Activated T-helper 9 cell treated with anti-CD3 and anti-CD28 coated beads, Interleukin-2, amount 50 U/mL, for 16 hours (primary cell): ENCODE data around the gene TEPSIN.

Experiments
- DNase-seq: peaks from one replicate; pipeline ENCODE4 v3.0.0-alpha.2; 2020; ENCODE audit warnings: low read depth

TEPSIN gene

DNA sequence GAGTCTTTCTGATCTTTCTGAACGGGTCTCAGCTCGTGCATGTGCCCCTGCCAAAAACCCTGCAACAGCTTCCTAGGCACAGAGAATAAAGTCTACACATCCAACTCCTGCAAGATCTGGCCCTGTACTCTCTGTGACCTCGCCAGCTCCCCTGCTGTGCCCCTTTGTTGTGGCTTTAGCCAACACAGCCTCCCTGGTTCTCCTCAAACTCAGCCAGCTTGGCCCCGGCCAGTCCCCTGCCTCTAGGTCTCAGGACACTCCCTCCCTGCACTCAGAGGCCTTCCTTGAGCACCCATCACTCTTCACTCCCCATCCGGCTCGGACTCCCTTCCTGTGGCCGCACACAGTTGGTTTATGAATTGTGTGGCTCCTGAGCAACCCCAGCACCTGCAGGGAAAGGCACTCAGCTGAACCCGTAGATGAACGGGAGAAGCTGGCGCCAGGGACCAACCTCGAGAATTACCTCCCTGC lies 17.4 kb downstream of the TEPSIN start:
- no peak for DNase-seq

- no peak for DNase-seq
Measured at GRCh38 chr17:81219476-81220180, 19.2 kb downstream of the TEPSIN start.

- DNase-seq = no peak
Measured at GRCh38 chr17:81218991-81219390, 19.9 kb downstream of the TEPSIN start.

- no peak for DNase-seq
Measured at GRCh38 chr17:81218459-81218858, 20.4 kb downstream of the TEPSIN start.

- no peak for DNase-seq
Measured at GRCh38 chr17:81217491-81217890, 21.4 kb downstream of the TEPSIN start.

GRCh38 chr17:81213978-81214377 lies 24.9 kb downstream of the TEPSIN start:
- no peak for DNase-seq

- no peak for DNase-seq
Measured at GRCh38 chr17:81212365-81212764, 26.5 kb downstream of the TEPSIN start.

DNA sequence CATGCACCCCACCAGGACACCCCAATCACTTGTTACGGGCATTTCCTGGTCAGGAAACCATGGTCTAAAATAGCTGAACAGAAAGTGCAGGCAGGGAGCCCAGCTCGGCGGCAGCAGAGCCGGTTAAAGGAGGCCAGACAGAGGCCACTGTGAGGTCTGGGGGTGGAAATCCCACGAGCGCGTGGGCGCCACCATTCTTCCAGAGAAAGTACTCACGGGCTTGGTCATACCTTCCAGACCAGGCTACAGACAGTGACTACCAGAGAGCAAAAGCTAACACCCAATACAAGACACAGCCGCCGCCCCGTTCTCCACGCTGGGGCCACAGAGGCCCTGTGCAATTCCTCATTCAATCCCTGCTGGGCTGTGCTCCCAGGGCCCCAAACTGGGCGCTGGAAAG lies 28.0 kb downstream of the TEPSIN start:
- DNase-seq = no peak

GRCh38 chr17:81210466-81210865 lies 28.4 kb downstream of the TEPSIN start:
- no peak for DNase-seq

GRCh38 chr17:81209141-81209540 lies 29.7 kb downstream of the TEPSIN start:
- no peak for DNase-seq

DNA sequence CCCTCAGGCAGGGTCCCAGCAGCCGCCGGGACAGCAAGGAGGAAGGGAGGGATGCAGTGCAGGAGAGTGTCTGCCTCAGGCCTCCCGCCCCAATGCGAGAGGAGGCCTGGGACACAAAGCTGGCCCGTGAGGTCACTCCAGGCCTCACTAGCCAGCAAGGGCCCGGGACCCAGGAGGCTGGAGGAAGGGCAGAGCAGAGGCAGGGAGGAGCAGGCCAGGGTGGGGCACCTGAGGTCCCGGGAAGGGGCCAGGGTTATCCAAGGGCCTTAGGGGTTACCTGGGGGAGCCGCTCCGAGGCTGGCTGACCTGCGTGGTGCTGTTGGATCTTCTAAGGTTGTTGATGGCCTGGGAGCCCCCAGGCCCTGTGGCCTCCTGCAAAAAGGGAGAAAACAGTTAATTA lies 30.2 kb downstream of the TEPSIN start:
- DNase-seq = no peak

DNA sequence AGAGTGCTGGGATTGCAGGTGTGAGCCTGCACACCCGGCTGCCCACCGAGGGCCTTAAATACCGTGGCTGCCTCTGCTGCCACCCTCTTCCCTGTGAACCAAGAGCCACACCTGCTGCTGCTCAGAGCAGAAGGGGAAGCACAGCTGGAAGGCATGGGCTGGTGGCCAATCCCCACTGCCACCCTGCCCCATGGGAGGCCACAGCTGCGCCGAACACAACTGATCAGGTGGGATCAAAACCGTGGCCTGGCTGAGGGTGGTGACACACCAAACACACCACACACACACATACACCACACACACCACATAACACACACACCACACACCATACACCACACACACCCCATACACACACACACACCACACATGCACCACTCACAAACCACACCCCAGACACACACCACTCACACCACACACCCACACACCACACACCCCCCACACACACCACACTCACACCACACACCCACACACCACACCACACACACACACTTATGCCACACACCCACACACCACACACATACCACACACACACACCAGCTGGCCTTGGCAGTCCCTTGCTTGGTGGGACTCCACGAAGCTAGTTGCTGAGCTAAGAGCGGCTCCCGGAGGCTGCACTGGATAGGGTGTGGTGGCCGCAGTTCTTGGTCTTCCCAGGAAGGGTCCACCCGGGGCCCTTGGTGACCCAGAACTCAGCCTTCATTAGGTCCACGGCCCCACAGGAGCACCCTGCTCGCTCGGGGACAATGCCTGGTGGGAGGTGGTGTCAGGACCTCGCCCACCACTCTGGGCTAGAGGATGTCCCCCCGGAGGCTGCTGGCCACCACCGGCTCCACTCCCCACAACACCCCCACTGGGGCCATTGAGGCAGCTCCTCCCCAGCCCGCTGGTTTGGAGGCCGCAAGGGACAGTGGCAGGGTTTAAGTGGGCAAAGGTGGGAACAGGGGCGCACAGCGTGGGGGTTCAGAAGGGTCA lies 31.0 kb downstream of the TEPSIN start:
- DNase-seq = no peak

DNA sequence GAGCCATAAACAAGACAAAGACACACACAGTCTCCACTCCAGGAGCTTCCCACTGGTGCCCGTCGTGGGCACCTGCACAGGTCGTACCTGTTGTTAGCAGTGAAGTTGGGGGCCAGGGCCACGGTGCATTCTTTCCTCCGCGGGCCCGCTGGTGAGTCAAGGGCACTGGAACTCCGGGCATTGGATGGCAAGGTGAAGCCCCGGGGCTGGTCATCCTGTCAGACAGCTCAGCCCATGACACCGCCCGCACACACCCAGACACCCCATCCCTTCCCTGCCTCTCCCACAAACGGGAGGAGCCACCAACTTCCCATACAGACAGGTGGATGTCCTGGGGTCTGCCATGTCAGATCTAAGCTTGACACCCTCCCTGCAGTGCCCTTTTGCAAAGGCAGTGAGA lies 32.2 kb downstream of the TEPSIN start:
- no peak for DNase-seq

DNA sequence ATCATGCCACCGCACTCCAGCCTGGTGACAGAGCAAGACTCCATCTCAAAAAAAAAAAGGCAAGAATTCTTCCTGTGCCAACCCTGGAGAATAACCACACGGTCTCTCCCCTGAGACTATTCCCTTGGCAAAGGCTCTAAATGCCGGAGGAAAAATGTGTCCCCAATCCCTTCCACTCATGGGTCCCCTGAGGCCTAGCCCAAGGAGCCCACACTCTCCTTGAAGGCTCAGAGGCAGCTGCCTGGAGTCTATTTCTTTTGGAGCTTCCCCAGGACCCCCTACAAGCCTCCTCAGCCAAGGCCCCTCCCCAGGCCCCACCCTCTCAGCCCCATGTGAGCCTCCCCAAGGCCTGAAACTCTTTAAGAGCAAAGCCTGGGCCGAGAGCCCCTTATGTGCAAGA lies 32.7 kb downstream of the TEPSIN start:
- DNase-seq = no peak

GRCh38 chr17:81204578-81204977 lies 34.3 kb downstream of the TEPSIN start:
- DNase-seq = no peak

GRCh38 chr17:81203136-81203535 lies 35.7 kb downstream of the TEPSIN start:
- DNase-seq = no peak

DNA sequence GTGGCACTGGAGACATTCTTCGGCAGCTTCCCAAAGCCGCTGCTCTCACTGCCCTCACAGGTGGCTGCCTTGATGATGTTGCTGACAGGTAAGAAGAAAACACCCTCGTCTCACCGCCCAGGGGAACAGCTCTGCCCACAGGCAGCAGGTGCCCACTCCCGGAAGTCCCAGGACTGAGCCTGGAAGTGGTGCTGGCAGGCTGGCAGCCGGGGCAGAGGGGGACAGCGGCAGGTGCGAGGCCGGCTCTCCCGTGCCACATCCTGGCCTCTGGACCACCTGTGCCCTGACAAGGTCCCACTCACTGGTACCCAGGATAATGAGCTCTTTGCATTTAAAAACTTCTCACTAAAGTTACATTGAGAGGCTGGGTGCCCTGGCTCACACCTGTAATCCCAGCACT lies 36.5 kb downstream of the TEPSIN start:
- DNase-seq = no peak

- DNase-seq = no peak
Measured at GRCh38 chr17:81200695-81201580, 37.9 kb downstream of the TEPSIN start.

DNA sequence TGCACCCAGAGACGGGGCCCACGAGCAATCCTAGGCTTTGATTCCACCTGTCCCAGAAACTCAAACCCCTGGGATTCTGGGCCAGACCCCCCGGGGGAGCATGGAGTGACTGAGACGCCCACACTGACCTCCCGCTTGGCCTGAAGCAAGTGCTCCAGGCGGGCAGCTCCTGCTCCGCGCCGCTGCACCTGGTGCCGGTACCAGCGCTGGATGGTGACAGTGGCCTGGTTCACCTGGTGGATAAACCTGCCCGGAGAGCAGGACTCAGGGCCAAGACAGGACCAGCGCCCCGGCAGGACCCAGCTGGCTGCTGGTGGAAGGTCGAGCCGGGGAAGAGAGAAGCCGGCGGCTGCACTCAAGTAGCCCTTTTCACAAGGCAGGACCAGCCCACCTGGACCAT lies 38.7 kb downstream of the TEPSIN start:
- DNase-seq = no peak

GRCh38 chr17:81199482-81199830 lies 39.4 kb downstream of the TEPSIN start:
- no peak for DNase-seq

DNA sequence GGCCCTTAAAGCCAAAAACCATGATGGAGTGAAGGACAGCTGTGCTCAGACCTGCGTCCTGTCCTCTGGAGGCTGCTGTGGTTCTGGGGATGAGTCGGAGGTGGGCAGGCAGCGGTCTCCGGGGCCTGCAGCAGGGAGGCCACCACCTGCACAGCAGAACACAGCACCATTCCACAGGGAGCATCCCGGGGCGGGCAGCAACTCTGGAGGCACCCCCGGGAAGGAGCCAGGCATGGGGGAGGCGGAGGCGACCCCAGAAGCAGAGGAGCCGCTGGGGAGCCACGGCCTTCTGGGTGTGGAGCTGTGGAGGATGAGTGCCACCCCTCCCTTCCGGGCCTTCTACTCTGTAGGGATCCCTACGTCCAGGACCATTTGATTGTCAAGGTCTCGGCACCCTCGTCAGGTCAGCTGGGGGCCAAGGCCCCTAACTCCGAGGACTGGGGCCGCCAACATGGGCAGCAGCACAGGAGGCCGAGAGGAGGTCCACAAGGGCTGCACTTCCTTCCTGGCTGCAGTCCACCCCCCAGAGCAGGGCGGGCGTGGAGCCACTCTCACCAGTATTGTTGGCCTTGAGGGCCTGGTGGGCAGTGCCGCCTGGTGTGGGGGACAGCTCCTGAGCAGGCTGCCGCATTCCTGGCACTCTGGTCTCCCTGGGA lies 39.9 kb downstream of the TEPSIN start:
- no peak for DNase-seq
